Right forelimb (tissue), 1 donor: Measurements from ENCODE around the gene LOXL3.

Source experiments
- DNase-seq: peaks from one replicate; pipeline ENCODE4 v3.0.0-alpha.2; 2018

Gene LOXL3

DNA sequence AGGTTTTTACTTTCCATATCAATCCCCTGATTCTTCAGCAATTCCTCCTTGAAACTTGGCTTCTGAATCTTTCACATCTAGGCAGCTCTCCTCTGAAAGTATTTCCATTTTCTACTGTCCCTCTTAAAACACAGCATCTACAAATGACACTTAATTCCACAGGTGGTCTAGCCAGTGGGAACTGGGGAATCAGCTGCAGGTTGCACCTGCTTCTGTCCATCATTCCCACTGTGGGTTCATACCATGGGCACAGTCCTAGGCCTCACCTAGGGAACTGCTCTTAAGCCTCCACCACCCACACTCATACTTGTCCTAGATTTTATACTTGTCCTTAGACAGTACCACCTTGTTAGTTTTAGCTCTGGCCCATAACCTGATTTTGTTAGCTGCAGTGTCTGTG, 2.2 kb downstream of the LOXL3 start:
- DNase-seq = no peak

DNA sequence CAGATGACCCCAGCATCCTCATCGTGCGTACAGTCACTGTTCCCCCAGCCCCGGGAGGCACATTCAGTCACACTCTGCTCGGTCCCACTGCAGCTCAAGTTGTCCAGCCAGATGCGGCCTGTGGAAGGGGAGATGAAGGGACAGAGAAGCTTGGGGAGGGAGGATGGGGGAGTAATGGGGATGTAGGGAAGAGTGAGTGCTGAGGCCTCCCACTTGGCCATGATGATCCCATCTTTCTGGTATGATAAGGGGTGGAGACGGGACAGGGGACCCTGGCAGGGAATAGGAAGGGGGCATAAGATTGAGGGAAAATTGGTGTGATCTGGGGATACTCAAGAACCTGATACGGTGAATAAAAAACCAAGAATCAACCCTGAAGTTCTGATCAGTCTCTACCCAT, 3.5 kb downstream of the LOXL3 start:
- DNase-seq = no peak

DNA sequence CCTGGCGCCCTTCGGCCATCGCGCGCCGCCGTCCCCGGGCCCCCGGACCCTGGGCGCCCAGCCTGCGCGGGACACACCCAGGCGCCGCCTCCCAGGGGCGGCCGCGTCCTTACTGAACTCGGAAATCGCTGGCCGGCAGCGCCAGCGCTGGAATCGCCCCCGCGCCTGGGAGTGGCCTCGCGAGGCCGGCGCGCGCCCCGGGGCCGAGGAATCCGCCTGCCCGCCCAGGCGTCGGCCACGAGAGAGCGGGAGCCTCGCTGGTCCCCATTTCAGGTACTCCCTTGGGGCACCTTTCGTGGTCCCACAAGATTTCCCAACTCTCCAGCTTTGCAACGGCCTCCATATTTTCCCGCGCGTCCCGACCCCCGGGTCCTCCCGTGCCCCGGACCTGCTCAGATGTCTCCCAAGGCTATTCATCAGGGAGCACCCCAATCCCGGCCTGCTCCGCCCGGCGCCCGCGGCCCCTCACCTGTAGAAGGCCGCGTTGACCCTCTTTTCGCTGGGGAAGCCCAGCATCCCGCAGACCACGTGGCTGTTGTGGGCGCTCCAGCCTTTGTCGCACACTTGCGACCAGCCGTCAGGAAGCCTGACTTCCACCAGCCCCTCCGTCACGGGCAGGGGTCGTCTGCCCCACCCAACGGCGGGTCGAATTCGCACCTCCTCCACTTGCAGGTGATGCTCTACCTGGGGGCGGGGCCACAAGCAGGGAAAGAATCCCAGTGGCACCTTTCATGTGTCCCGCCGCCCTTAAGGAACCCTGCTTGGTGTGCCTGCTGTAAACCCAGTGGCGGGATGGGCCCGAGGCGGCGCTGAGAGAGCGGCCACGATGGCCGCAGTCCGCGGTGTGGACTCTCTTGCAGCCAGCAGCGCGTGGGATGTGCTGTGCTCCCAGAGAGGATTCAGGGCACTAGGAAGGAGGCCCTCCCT, 4.6 kb downstream of the LOXL3 start:
- peak; percentile 77 for DNase-seq

DNA sequence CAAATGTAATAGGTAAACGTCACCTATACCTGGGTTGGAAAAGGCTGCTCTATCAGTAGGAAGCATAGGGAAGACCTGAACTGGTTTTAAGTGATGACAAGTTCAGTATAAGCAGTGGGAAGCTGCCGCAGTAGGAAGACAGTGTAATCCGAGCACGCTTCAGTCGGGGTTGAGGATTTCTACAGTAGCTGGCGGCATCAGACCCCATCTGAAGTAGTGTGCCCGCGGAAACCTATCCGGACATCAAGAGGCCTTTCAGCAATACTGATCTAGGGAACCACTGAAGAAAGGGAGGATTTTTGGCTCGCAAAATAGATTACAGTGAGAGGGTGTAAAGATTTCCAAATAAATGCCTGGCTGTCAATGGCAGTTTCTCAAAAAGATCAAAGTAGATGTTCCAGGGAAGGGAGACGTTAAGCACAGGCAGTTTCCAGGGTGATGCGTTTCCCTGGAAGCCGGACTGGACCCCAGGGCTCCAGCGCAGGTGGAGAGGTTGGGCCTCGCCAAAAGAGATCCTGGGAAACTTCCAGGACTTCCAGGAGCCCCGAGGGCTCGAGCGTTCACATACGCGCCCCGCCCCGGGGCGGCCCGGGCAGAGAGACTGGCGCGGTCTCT, 5.3 kb downstream of the LOXL3 start:
- no peak for DNase-seq

DNA sequence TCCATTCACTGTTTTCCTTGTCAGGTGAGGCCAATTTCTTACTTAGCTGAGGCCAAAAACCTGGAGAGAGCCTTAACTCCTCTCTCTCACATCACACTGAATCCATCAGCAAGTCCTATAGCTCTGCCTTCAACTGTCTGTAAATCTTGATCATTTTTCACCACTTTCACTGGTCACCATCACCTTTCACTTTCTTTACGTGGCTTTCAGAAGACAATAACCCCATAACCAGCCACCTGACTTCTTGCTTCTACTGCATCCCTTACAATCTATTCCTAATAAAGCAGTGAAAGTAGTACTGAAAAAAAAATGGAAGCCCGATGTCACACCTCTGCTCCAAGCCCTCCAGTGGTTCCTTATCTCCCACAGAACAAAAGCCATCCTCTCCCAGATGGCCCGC, 7.7 kb downstream of the LOXL3 start:
- DNase-seq = no peak

DNA sequence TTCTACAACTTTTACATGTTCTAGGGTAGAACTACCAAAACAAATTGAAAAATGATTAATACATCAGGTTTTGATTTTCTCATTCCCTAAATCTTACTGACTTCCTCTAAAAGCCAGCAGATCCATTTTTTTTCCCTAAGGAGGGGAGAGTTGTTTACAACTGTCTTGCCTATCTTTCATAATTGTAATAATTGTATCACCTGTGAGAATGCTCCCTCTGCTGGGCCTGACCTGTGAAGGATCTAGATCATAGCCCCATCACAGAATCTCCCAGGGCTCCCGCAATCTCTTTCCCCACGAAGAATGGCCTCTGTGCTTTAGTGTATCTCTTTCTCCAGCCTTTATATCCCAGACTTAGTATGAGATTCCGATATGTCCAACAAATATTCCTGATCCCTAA, 9.1 kb downstream of the LOXL3 start:
- DNase-seq = no peak

DNA sequence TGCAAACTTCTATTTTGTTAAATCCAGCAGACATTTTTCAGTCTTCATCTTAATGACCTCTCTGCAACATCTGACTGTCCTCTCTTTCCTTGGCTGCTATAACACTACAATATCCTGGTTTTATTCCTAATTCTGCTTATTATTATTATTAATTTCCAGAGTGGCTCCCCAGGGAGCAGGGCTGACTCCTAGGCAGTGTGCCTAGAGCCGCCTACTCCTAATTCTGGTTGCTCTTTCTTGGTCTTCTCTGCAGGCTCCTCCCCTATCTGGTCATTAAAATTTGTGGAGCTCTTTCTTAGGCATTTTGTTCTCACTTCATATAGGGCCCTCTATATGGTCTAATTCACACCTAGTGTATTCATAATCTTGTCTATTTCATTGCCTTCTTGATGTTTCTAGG, 10.8 kb downstream of the LOXL3 start:
- no peak for DNase-seq

DNA sequence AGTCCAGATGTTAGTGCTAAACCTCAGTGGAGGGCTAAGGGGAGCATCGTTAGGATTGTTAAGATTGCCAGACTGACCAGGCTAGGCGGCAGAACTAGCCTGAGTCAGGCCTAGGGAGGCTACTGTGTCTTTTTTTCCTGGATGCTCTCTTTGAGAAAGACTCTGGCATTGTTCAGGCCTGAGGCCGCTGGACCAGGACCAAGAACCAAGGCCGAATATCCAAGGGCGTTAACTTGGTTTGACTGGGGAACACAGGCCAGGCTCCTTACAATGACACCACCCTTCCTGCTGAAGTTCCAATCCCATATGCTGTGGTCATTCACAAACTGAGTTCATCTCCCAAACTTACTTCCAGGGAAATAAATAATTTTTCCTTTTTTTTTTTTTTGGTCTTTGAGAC, 13.5 kb downstream of the LOXL3 start:
- no peak for DNase-seq

DNA sequence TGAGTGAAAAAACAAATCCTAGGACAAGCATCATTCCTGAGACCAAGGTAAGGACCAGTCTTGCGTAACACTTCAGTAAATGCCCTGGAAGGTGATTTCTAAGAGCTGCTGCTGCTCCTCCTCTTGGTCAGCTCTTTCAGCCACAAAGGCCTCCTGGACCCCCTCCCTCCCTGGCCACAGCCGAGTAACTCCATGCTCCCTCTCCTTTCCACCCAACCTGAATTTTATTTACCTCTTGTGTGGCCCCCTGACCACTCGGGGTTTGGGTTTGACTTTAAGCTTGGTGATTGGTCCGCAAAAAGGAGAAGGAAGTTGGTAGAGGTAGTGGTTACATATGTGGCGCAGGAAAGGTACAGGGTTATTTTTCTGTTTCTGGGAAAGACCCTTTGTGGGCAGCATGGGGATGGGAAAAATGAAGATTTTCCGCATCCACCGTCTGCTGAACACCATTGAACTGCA, 14.8 kb downstream of the LOXL3 start:
- DNase-seq = no peak

DNA sequence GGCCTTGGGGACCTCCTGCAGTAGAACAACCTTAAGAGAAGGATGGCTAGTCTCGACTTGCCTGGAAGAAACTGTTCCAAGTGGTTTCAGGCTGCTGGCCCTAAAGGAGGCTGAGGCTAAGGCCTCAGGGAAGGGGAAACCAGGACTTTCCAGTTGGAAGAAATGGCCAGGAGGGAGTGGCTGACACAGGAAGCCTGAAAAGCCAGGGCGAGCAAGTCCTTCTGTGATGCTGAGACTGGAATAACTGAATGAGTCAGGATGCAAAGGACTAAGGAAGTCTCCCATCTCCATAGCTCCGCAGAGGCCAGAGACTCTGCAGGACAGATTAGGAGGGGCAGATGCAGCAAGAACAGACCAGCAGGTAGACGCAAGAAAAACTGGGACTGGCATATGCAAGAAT, 16.6 kb downstream of the LOXL3 start:
- no peak for DNase-seq

DNA sequence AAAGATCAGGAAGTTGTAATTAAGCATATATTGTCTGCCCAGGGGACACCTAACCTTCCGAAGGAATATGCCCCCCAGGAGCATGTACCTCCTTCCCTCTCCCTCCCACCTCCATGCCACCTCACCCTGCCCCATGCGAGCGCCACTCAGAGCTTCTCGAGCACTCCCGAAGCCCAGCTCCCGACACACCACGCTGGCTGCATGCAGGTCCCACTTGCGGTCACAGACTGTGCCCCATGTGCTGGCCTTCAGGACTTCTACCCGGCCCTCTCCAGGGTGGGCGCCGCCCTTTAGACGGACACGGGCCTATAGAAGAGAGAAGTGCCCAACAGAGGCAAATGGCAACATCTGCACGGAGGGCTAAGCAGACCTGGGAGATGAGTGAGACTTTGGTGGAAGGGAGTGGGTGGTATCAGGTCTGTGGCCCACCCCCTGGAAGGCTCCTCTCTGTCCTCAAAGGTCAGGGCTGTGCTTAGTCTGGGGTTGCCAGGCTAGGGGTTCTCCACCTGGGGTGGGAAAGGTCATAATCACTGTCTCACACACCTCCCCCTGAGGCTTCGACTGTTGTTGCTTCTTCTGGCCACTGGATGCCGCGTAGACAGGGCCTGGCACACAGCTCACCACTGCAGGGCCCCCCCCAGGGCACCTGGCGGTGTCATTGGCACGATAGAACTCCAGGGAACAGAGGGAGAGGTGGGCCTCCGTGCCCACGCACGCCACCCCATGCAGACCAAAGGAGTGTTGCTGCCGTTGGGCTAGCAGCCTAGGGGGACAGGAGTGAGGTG, 17.4 kb downstream of the LOXL3 start:
- no peak for DNase-seq

DNA sequence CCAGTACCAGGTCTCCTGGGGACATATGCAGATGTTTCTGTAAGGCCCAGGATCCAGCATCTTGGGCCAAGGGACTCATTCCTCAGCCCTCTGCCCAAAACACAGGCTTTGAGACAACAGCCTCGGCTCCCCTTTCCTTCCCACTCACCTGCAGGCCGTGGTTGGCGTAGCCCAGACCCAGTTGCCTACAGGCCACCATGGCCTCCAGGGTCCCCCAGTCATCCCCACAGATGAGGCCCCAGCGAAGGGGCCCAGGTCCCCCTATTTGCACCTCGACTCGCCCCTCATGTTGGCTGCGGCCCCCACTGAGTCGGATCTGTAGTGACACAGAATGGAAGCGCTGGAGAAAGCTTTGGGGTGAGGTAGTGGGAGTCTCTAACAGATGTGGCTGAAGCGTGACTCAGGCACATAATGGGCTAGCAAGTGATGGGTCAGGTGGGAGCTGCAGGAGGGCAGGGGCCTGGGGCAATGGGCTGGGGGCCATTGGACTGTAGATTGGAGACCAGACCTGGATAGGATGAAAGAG, 18.2 kb downstream of the LOXL3 start:
- DNase-seq = no peak

DNA sequence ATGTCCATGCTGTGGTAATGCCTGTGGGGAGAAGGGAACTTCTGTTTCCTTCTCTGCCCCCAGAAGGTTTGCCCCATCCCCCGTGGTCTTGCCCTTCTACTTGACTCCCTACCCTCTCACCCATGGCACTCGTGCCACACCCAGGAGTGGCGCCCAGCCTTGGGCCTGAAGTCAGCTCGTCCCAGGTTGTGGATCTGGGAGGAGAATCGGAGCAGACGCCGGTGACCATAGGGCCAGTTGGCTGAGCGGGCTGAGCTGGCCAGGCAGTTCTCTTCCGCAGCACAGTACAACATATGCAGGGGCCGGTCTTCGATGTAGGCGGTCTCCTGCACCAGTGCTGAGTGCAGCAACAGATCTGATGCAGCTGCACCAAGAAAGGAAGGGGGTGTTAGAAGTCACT, 19.3 kb downstream of the LOXL3 start:
- no peak for DNase-seq

DNA sequence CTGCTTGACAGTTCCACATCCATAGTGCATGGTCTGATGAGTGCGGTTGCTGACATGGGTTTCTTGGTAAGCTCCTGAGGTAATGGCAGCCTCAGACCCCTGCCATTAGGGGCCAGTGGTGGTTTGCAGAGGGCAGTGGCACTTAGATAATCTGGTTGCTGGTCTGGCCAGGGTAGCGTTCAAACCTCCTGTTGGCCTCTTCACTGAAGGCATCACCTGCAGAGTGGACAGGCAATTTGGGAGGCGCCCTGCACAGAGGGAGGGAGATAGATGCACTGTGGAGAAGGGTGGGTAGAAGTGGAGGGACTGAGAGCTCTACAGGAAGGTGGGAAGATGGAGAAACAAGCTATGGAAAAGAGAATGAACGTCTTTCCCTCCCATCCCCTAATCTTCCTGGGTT, 20.3 kb downstream of the LOXL3 start:
- DNase-seq = no peak

DNA sequence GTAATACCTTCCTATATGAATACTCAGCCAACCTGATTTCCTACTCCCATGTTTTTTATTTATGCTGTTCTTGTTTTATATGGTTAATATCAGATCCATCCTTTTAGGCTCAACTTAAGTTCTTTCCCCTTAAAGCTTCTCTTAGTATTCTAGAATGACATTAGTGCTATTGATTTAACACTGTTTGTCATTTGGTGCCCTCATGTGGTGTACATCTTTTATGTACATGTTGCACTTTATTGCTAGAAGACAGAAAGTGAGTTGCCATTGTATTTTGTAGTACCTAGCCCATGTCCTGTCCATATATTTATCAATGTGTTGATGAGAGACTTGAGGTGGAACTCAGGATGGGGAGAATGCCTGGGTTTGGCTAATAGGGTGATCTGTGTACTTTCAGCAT, 21.5 kb downstream of the LOXL3 start:
- no peak for DNase-seq

DNA sequence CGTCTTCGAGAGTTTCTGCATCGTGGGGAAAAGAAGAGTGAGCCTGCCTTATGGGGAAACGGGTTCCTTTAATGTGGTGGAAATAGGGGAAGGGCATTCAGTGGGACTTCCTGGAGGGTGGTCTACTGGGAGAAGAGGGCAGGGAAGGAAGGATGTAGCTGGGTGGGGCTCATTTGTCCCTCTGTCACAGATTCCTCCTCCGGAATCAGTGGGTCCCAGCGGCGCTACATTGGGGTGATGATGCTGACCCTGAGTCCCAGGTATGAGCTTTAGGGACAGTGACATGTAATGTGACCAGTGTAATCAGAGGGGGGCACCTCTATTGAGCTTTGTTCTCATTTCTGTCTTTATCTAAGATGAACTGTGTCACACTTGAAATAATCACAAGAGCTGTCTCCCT, 22.1 kb downstream of the LOXL3 start:
- no peak for DNase-seq

DNA sequence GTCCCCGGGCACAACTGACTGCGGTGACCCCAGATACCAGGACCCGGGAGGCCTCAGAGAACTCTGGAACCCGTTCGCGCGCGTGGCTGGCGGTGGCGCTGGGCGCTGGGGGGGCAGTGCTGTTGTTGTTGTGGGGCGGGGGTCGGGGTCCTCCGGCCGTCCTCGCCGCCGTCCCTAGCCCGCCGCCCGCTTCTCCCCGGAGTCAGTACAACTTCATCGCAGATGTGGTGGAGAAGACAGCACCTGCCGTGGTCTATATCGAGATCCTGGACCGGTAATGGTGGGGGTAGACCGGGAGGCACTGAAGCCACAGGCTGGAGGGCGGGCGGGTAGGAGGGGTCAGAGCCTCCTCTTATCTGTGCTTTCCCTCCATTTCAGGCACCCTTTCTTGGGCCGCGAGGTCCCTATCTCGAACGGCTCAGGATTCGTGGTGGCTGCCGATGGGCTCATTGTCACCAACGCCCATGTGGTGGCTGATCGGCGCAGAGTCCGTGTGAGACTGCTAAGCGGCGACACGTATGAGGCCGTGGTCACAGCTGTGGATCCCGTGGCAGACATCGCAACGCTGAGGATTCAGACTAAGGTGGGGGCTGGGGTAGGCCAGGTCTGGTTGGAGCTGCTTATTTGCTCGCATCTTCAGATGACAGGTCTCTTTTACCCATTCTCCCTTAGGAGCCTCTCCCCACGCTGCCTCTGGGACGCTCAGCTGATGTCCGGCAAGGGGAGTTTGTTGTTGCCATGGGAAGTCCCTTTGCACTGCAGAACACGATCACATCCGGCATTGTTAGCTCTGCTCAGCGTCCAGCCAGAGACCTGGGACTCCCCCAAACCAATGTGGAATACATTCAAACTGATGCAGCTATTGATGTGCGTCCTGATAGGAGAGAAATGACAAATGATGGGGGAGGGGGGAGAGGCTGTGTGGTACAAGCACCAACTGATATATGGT, 23.2 kb downstream of the LOXL3 start:
- peak; percentile 71 for DNase-seq

DNA sequence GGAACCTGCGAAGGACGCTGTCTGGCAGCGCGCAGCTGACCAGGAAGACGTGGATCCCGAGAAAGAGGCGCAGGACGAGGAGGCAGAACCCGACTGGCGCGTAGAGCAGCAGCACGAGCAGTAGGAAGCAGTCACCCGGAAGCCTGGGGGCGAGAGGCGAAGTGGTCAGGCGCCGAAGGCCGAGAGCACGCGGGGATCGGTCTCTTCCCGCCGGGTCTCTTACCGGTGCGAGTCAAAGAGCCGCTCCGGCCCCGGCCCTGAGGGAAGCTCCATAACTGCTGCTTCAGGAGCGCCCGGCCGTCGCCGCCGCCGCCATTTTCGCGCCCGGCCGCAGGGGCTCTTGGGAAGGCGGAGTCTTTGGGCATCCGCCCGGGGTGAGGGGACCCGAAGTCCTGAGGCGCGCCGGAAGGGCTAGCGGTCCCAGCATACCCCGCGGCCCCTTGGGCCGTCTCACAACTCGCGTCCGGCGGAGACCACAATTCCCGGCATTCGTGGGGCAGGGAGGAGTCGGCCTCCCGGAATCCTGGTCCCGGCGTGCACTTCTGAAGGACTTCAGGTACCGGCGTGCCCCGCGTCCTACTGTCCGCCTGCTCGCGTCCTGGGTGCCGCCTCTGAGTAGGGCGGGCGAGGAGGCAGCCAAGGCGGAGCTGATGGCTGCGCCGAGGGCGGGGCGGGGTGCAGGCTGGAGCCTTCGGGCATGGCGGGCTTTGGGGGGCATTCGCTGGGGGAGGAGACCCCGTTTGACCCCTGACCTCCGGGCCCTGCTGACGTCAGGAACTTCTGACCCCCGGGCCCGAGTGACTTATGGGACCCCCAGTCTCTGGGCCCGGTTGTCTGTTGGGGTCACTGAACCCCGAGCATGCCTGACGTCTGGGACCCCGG, 24.1 kb downstream of the LOXL3 start, which contains the start of the genes AUP1 and HTRA2:
Gene AUP1 (minus strand): TSS at position 350 of the 882 bp plus-strand sequence. CDS start 77 bp downstream, at position 273.
Gene HTRA2 (plus strand): TSS at position 577 of the 882 bp plus-strand sequence. CDS start 74 bp downstream, at position 651.
- DNase-seq = peak; percentile 99

DNA sequence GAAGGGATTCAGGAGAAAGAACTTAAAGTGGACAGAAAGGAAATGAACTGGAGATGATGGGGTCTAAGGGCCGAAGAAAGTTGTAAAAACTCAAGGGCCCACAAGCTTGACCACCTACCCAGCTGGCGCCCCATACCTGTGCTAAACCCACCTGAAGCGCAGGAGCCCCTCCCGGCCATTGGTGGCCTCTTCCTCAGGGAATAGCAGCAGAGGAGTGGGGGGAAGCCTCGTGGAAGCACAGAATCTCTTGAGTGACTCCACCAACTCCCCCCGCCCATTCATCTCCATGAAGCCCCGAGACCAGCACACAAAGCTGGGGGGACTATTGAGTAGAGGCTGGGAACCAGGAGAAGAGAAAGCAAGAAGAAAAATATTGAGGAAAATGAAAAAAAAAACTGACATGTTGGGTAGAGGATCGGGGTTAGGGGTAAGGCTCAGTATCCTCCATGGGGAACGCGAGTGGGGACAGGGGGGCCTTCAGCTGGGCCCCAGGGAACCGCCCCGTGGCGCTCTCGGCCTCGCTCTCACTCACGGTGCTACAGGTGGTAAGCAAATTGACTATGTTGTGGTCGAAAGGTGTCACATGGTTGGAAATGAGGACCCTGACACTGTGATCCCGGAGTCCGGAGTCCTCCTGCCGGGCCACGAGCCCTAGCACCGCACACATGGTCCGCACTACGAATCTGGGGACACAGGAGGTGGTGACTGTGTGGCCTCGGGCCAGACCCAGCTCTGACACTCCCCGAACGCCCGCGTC, 25.0 kb downstream of the LOXL3 start:
- DNase-seq = no peak

DNA sequence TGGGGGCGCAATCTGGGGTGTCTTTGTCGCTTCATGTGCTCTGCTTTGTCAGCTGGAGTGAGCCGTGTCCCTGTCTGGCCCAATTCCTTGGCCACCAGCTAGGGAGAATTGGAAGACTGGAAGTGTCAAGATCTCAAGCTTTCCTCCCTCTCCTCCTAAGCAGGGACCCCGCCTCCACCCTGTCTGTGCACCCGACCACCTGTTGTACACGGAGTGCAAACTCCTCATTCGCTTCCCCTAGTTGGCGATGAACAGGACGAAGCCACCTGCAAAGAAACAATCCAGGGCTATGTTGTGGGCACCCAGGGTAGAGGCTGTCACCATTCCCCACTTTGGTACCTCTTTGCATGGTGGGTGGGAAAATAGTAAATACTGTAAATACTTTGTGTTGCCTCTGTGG, 26.0 kb downstream of the LOXL3 start:
- DNase-seq = no peak
